Renal cortex interstitium (tissue), 11 donors: ENCODE data around the gene XCR1. TPM values are rescaled to one million over a fixed set of nuclear protein-coding genes. Genes with fewer than 3 reads are reported as not detected.

ENCODE experiments used
- DNase-seq, 11 donors: peaks; one replicate each; pipeline ENCODE4 v3.0.0-alpha.2; 2013; ENCODE audit warnings: low read depth in 9 of 11, low spot score in 4 of 11; ENCODE audit errors: extremely low read depth in 1 of 11
- polyA plus RNA-seq, 3 donors: library from polyadenylated mRNA; unstranded; fragments of 120-200 nt; gene quantifications; one replicate each; pipeline ENCODE4 v1.2.1, GENCODE V29; 2013; ENCODE audit not compliant: insufficient read length in 3 of 3

The XCR1 gene
- polyA plus RNA-seq, 3 donors = 0.17 to 0.20 TPM; not detected in 1

- DNase-seq = no peak
Measured at GRCh38 chr3:45988804-45989203, 38.5 kb downstream of the XCR1 start.

GRCh38 chr3:45988362-45988761 lies 38.9 kb downstream of the XCR1 start:
- no peak for DNase-seq

GRCh38 chr3:45987368-45988291 lies 39.7 kb downstream of the XCR1 start:
- no peak for DNase-seq

- DNase-seq = no peak
Measured at GRCh38 chr3:45986303-45986982, 40.8 kb downstream of the XCR1 start.

GRCh38 chr3:45985532-45986302 lies 41.6 kb downstream of the XCR1 start:
- no peak for DNase-seq

GRCh38 chr3:45984331-45985312 lies 42.7 kb downstream of the XCR1 start:
- no peak for DNase-seq

GRCh38 chr3:45983770-45984169 lies 43.5 kb downstream of the XCR1 start:
- DNase-seq = no peak

GRCh38 chr3:45981346-45982074 lies 45.8 kb downstream of the XCR1 start:
- no peak for DNase-seq

- DNase-seq = no peak
Measured at GRCh38 chr3:45980819-45981218, 46.5 kb downstream of the XCR1 start.

- no peak for DNase-seq
Measured at GRCh38 chr3:45980229-45980813, 47.0 kb downstream of the XCR1 start.

GRCh38 chr3:45979378-45979777 lies 47.9 kb downstream of the XCR1 start:
- no peak for DNase-seq

GRCh38 chr3:45978006-45978761 lies 49.1 kb downstream of the XCR1 start:
- no peak for DNase-seq

GRCh38 chr3:45976191-45977091 lies 50.8 kb downstream of the XCR1 start:
- DNase-seq = no peak

- no peak for DNase-seq
Measured at GRCh38 chr3:45975686-45976085, 51.6 kb downstream of the XCR1 start.

- DNase-seq = no peak
Measured at GRCh38 chr3:45974686-45975085, 52.6 kb downstream of the XCR1 start.
